ENCODE data around the gene NCF2.

The NCF2 gene

DNA sequence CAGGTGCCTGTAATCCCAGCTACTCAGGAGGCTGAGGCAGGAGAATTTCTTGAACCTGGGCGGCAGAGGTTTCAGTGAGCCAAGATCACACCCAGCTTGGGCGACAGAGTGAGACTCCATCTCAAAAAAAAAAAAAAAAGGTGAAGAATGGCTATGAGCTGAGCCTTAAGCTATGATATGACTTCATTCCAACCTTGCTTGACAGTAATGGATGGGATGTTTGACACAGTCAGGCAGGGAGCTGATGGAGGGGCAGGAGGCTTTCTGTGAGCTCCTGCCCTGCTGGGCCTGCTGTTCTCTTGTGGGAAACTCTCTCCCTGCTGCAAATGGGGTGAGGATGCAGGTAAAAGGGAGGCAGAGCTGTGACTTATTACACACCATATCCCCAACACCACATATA, 27.6 kb downstream of the NCF2 start:
- H3K4me1 ChIP-seq (ENCODE audit: control insufficient read depth in 2 of 2, insufficient read depth in 1 of 2, low read depth in 1 of 2, low read length in 2 of 2), result no peaks in the 10 kb centered on the region

GRCh38 chr1:183559061-183559460, 31.2 kb downstream of the NCF2 start:
- Histone ChIP-seq H3K4me1 (ENCODE audit: control insufficient read depth in 2 of 2, insufficient read depth in 1 of 2, low read depth in 1 of 2, low read length in 2 of 2) (no peaks in the 10 kb centered on the region), H3K23ac (ENCODE audit: low read depth, low read length, poor library complexity) (no peak overlapping the region)

More for the DNA sequence above, 27.6 kb downstream of the NCF2 start:
- WGBS, 2 donors (ENCODE audit: extremely low coverage in 2 of 2, insufficient read length in 2 of 2, insufficient replicate concordance in 1 of 2), result no CpG with 5 or more reads among the region's 2 CpGs
- no peak overlapping the region for H4K91ac ChIP-seq (ENCODE audit: low read depth, low read length, poor library complexity)
- H2BK12ac ChIP-seq (ENCODE audit: low read length), result no peak overlapping the region
- peaks cover 0 to 4% of the 10 kb centered on the region in 2 donors for H3K36me3 ChIP-seq (replicated peaks in 1 of 2; ENCODE audit: control insufficient read depth in 2 of 2, insufficient read depth in 2 of 2, low read length in 2 of 2)
- H3K27me3 ChIP-seq (ENCODE audit: control insufficient read depth in 3 of 3, insufficient read depth in 3 of 3, low read depth in 1 of 3, low read length in 3 of 3), result no peaks in the 10 kb centered on the region
- H3K14ac ChIP-seq (ENCODE audit: low read length), result no peak overlapping the region
- no peak overlapping the region for H2BK120ac ChIP-seq (ENCODE audit: low read depth, low read length)
- no peak overlapping the region for H3K27ac ChIP-seq (replicated peaks; ENCODE audit: low read length)
- no peak overlapping the region for H3K4me2 ChIP-seq (ENCODE audit: insufficient read depth, low read length, poor library complexity, severe bottlenecking)
- H3K23ac ChIP-seq (ENCODE audit: low read depth, low read length, poor library complexity), result no peak overlapping the region
- no peak overlapping the region for H3K18ac ChIP-seq (ENCODE audit: low read length)
- H3K4me3 ChIP-seq (ENCODE audit: low read length in 2 of 2), result no peak overlapping the region
- H3K9me3 ChIP-seq (replicated peaks in 1 of 2; ENCODE audit: control insufficient read depth in 2 of 2, insufficient read depth in 1 of 2, low read depth in 1 of 2, low read length in 2 of 2), result no peaks in the 10 kb centered on the region
- H3K9ac ChIP-seq (ENCODE audit: low read depth, low read length, poor library complexity), result no peak overlapping the region
- H2BK5ac ChIP-seq (ENCODE audit: low read length), result no peak overlapping the region
- no peak for DNase-seq (ENCODE audit: low spot score)
- no peak overlapping the region for H2BK15ac ChIP-seq (ENCODE audit: low read length)
- H3K79me1 ChIP-seq (ENCODE audit: low read depth, low read length), result no peaks in the 10 kb centered on the region
- no peak overlapping the region for H2AK5ac ChIP-seq (ENCODE audit: low read depth, low read length)
- H4K8ac ChIP-seq (ENCODE audit: low read depth, low read length), result no peak overlapping the region
- H2AFZ ChIP-seq (ENCODE audit: low read length), result no peak overlapping the region
- no peak overlapping the region for H3K4ac ChIP-seq (ENCODE audit: low read length)

GRCh38 chr1:183554577-183554976, 35.7 kb downstream of the NCF2 start:
- no CpG with 5 or more reads among the region's 3 CpGs for WGBS, 2 donors (ENCODE audit: extremely low coverage in 2 of 2, insufficient read length in 2 of 2, insufficient replicate concordance in 1 of 2)
- Histone ChIP-seq H2BK12ac (ENCODE audit: low read length) (no peak overlapping the region), H3K9me3 (replicated peaks in 1 of 2; ENCODE audit: control insufficient read depth in 2 of 2, insufficient read depth in 1 of 2, low read depth in 1 of 2, low read length in 2 of 2) (no peaks in the 10 kb centered on the region), H3K4me2 (ENCODE audit: insufficient read depth, low read length, poor library complexity, severe bottlenecking) (no peak overlapping the region), H4K8ac (ENCODE audit: low read depth, low read length) (no peak overlapping the region), H2AFZ (ENCODE audit: low read length) (no peak overlapping the region), H3K23ac (ENCODE audit: low read depth, low read length, poor library complexity) (no peak overlapping the region), H4K91ac (ENCODE audit: low read depth, low read length, poor library complexity) (no peak overlapping the region), H3K4me1 (ENCODE audit: control insufficient read depth in 2 of 2, insufficient read depth in 1 of 2, low read depth in 1 of 2, low read length in 2 of 2) (peaks cover 0 to 6% of the 10 kb centered on the region in 2 donors), H3K27me3 (ENCODE audit: control insufficient read depth in 3 of 3, insufficient read depth in 3 of 3, low read depth in 1 of 3, low read length in 3 of 3) (no peaks in the 10 kb centered on the region), H3K18ac (ENCODE audit: low read length) (no peak overlapping the region), H3K4ac (ENCODE audit: low read length) (no peak overlapping the region), H2AK5ac (ENCODE audit: low read depth, low read length) (no peak overlapping the region), H3K36me3 (replicated peaks in 1 of 2; ENCODE audit: control insufficient read depth in 2 of 2, insufficient read depth in 2 of 2, low read length in 2 of 2) (peaks cover 24 to 83% of the 10 kb centered on the region in 2 donors), H3K14ac (ENCODE audit: low read length) (no peak overlapping the region), H3K27ac (replicated peaks; ENCODE audit: low read length) (no peak overlapping the region), H3K9ac (ENCODE audit: low read depth, low read length, poor library complexity) (no peak overlapping the region), H2BK15ac (ENCODE audit: low read length) (no peak overlapping the region), H2BK120ac (ENCODE audit: low read depth, low read length) (no peak overlapping the region), H2BK5ac (ENCODE audit: low read length) (no peak overlapping the region), H3K79me1 (ENCODE audit: low read depth, low read length) (no peaks in the 10 kb centered on the region), H3K4me3 (ENCODE audit: low read length in 2 of 2) (no peak overlapping the region)
- DNase-seq (ENCODE audit: low spot score), result no peak

More at GRCh38 chr1:183559061-183559460, 31.2 kb downstream of the NCF2 start:
- no peaks in the 10 kb centered on the region for H3K9me3 ChIP-seq (replicated peaks in 1 of 2; ENCODE audit: control insufficient read depth in 2 of 2, insufficient read depth in 1 of 2, low read depth in 1 of 2, low read length in 2 of 2)
- no peak overlapping the region for H3K18ac ChIP-seq (ENCODE audit: low read length)
- no peak overlapping the region for H2BK12ac ChIP-seq (ENCODE audit: low read length)
- no peak overlapping the region for H2AK5ac ChIP-seq (ENCODE audit: low read depth, low read length)
- H4K91ac ChIP-seq (ENCODE audit: low read depth, low read length, poor library complexity), result no peak overlapping the region
- H3K27me3 ChIP-seq (ENCODE audit: control insufficient read depth in 3 of 3, insufficient read depth in 3 of 3, low read depth in 1 of 3, low read length in 3 of 3), result no peaks in the 10 kb centered on the region
- no peak overlapping the region for H3K4me2 ChIP-seq (ENCODE audit: insufficient read depth, low read length, poor library complexity, severe bottlenecking)
- no peak overlapping the region for H3K4me3 ChIP-seq (ENCODE audit: low read length in 2 of 2)
- H3K9ac ChIP-seq (ENCODE audit: low read depth, low read length, poor library complexity), result no peak overlapping the region
- H2BK5ac ChIP-seq (ENCODE audit: low read length), result no peak overlapping the region
- H2AFZ ChIP-seq (ENCODE audit: low read length), result no peak overlapping the region
- H3K27ac ChIP-seq (replicated peaks; ENCODE audit: low read length), result no peak overlapping the region
- H3K4ac ChIP-seq (ENCODE audit: low read length), result no peak overlapping the region
- DNase-seq (ENCODE audit: low spot score), result no peak
- H2BK15ac ChIP-seq (ENCODE audit: low read length), result no peak overlapping the region
- no peak overlapping the region for H4K8ac ChIP-seq (ENCODE audit: low read depth, low read length)
- H3K36me3 ChIP-seq (replicated peaks in 1 of 2; ENCODE audit: control insufficient read depth in 2 of 2, insufficient read depth in 2 of 2, low read length in 2 of 2), result peaks cover 5 to 38% of the 10 kb centered on the region in 2 donors
- no peak overlapping the region for H2BK120ac ChIP-seq (ENCODE audit: low read depth, low read length)
- no peak overlapping the region for H3K14ac ChIP-seq (ENCODE audit: low read length)
- no peaks in the 10 kb centered on the region for H3K79me1 ChIP-seq (ENCODE audit: low read depth, low read length)

DNA sequence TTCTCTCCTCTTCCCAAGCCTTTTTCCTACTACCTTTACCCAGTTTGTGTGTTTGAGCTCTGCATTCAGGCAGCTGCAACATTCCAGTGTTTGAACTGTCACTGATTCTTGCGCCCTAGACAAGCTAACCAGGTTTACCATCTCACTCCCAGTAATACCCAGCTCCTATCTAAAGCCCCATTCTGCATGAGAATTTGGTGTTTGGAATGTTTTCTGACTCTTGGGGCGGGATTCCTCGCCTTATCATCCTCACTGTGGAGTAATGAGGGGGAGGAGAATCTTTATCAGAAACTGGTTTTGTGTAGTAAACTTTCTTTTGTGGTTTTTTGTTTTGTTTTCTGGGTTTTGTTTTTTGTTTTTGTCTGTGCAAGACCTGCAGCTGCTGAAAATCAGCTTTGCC, 36.5 kb downstream of the NCF2 start:
- Histone ChIP-seq H3K14ac (ENCODE audit: low read length) (no peak overlapping the region), H2AK5ac (ENCODE audit: low read depth, low read length) (no peak overlapping the region), H3K36me3 (replicated peaks in 1 of 2; ENCODE audit: control insufficient read depth in 2 of 2, insufficient read depth in 2 of 2, low read length in 2 of 2) (peaks cover 26 to 89% of the 10 kb centered on the region in 2 donors), H3K4ac (ENCODE audit: low read length) (no peak overlapping the region), H3K4me1 (ENCODE audit: control insufficient read depth in 2 of 2, insufficient read depth in 1 of 2, low read depth in 1 of 2, low read length in 2 of 2) (peaks cover 0 to 7% of the 10 kb centered on the region in 2 donors), H2BK12ac (ENCODE audit: low read length) (no peak overlapping the region), H3K27me3 (ENCODE audit: control insufficient read depth in 3 of 3, insufficient read depth in 3 of 3, low read depth in 1 of 3, low read length in 3 of 3) (no peaks in the 10 kb centered on the region), H3K79me1 (ENCODE audit: low read depth, low read length) (no peaks in the 10 kb centered on the region), H4K91ac (ENCODE audit: low read depth, low read length, poor library complexity) (no peak overlapping the region), H2AFZ (ENCODE audit: low read length) (no peak overlapping the region), H3K23ac (ENCODE audit: low read depth, low read length, poor library complexity) (no peak overlapping the region), H3K9ac (ENCODE audit: low read depth, low read length, poor library complexity) (no peak overlapping the region), H3K4me2 (ENCODE audit: insufficient read depth, low read length, poor library complexity, severe bottlenecking) (no peak overlapping the region), H2BK15ac (ENCODE audit: low read length) (no peak overlapping the region), H3K27ac (replicated peaks; ENCODE audit: low read length) (no peak overlapping the region), H3K9me3 (replicated peaks in 1 of 2; ENCODE audit: control insufficient read depth in 2 of 2, insufficient read depth in 1 of 2, low read depth in 1 of 2, low read length in 2 of 2) (no peaks in the 10 kb centered on the region), H3K18ac (ENCODE audit: low read length) (no peak overlapping the region), H2BK120ac (ENCODE audit: low read depth, low read length) (no peak overlapping the region), H2BK5ac (ENCODE audit: low read length) (no peak overlapping the region), H3K4me3 (ENCODE audit: low read length in 2 of 2) (no peak overlapping the region), H4K8ac (ENCODE audit: low read depth, low read length) (no peak overlapping the region)
- no CpG with 5 or more reads among the region's 3 CpGs for WGBS, 2 donors (ENCODE audit: extremely low coverage in 2 of 2, insufficient read length in 2 of 2, insufficient replicate concordance in 1 of 2)
- no peak for DNase-seq (ENCODE audit: low spot score)
